IMR-90 (cell line): ENCODE results near the gene PRXL2B. TPM values are rescaled to one million over a fixed set of nuclear protein-coding genes. Genes with fewer than 3 reads are reported as not detected.

Experiments used
- ATAC-seq: fragments of 200-7000 bp; cut with Tn5 transposase; 2 replicates; pipeline ENCODE4 v1.9.1; 2020; ENCODE audit warnings: low read depth, mild to moderate bottlenecking, moderate library complexity
- BruUV-seq: library from RNA; stranded (reverse); fragments of 400-500 nt; replicated peaks from 2 replicates; lab custom pipeline; 2021; lab: Mats Ljungman, UMichigan
- CTCF ChIA-PET: fragments of 300-600 bp; formaldehyde crosslinking; extraction: SDS; loops from one replicate; lab custom pipeline; 2021; ENCODE audit warnings: antibody characterized with exemption; lab: Yijun Ruan, JAX
- POLR2A ChIA-PET: fragments of 300-600 bp; sonication (Branson Sonifier 250); formaldehyde crosslinking; loops from one replicate; lab custom pipeline; 2022; ENCODE audit warnings: antibody characterized with exemption; ENCODE audit not compliant: unreplicated experiment; lab: Charles Lee
- DNase-seq: peaks from one replicate; pipeline ENCODE4 v3.0.0; 2013
- H2AFZ ChIP-seq: replicated peaks from 2 replicates; pipeline ENCODE3; 2013; ENCODE audit warnings: low read length, mild to moderate bottlenecking; ENCODE audit not compliant: poor library complexity
- H2AK5ac ChIP-seq: 2 replicates; pipeline ENCODE4 v1.6.1; 2013; ENCODE audit warnings: low read depth, low read length, inconsistent platforms
- H2AK9ac ChIP-seq: replicated peaks from 2 replicates; pipeline ENCODE3; 2013; ENCODE audit warnings: mild to moderate bottlenecking, low read depth, low read length, moderate library complexity; ENCODE audit not compliant: poor library complexity
- H2BK120ac ChIP-seq: 2 replicates; pipeline ENCODE4 v1.6.1; 2013; ENCODE audit warnings: low read depth, low read length, inconsistent platforms
- H2BK15ac ChIP-seq: 3 replicates; pipeline ENCODE4 v1.6.1; 2013; ENCODE audit warnings: low read depth, low read length, inconsistent platforms
- H2BK20ac ChIP-seq: 2 replicates; pipeline ENCODE4 v1.6.1; 2013; ENCODE audit warnings: low read depth, mild to moderate bottlenecking, inconsistent platforms, low read length, moderate library complexity
- H2BK5ac ChIP-seq: 2 replicates; pipeline ENCODE4 v1.6.1; 2013; ENCODE audit warnings: mild to moderate bottlenecking, low read depth, low read length, inconsistent platforms; ENCODE audit not compliant: poor library complexity, severe bottlenecking
- H3K14ac ChIP-seq: replicated peaks from 2 replicates; pipeline ENCODE4 v1.6.1; 2013; ENCODE audit warnings: low read depth, low read length, inconsistent platforms
- H3K18ac ChIP-seq: 2 replicates; pipeline ENCODE4 v1.6.1; 2013; ENCODE audit warnings: low read depth, low read length, control low read depth
- H3K23ac ChIP-seq: 2 replicates; pipeline ENCODE4 v1.6.1; 2013; ENCODE audit warnings: low read depth, low read length, inconsistent platforms
- H3K27ac ChIP-seq: 2 replicates; pipeline ENCODE4 v1.5.1; 2013; ENCODE audit warnings: mild to moderate bottlenecking, control low read depth, low read length; ENCODE audit not compliant: insufficient read depth
- H3K27me3 ChIP-seq: 2 replicates; pipeline ENCODE4 v1.6.1; 2013; ENCODE audit warnings: low read length; ENCODE audit not compliant: control insufficient read depth, insufficient read depth
- H3K36me3 ChIP-seq: 2 replicates; pipeline ENCODE4 v1.6.1; 2013; ENCODE audit warnings: low read length, mixed read lengths; ENCODE audit not compliant: control insufficient read depth, insufficient read depth
- H3K4ac ChIP-seq: 2 replicates; pipeline ENCODE4 v1.6.1; 2013; ENCODE audit warnings: low read depth, low read length, inconsistent platforms
- H3K4me1 ChIP-seq: 2 replicates; pipeline ENCODE4 v1.6.1; 2013; ENCODE audit warnings: low read length, mixed read lengths; ENCODE audit not compliant: control insufficient read depth, insufficient read depth
- H3K4me2 ChIP-seq: 2 replicates; pipeline ENCODE4 v1.6.1; 2013; ENCODE audit warnings: low read depth, mild to moderate bottlenecking, control low read depth, low read length, moderate library complexity
- H3K4me3 ChIP-seq: 2 replicates; pipeline ENCODE4 v1.5.1; 2013; ENCODE audit warnings: low read depth, mild to moderate bottlenecking, control low read depth, low read length, moderate library complexity; ENCODE audit not compliant: insufficient read depth
- H3K56ac ChIP-seq: 2 replicates; pipeline ENCODE4 v1.6.1; 2013; ENCODE audit warnings: low read length, inconsistent platforms; ENCODE audit not compliant: insufficient read depth; ENCODE audit errors: extremely low read depth
- H3K79me1 ChIP-seq, 2 experiments: 2 replicates each; pipeline ENCODE4 v1.6.1; 2013; ENCODE audit warnings: low read length in 2 of 2, inconsistent platforms in 1 of 2, low read depth in 1 of 2
- H3K9ac ChIP-seq: 2 replicates; pipeline ENCODE4 v1.6.1; 2013; ENCODE audit warnings: low read depth, low read length, control low read depth
- H3K9me1 ChIP-seq: 2 replicates; pipeline ENCODE4 v1.6.1; 2013; ENCODE audit warnings: low read length, inconsistent platforms; ENCODE audit not compliant: insufficient read depth
- H3K9me3 ChIP-seq: 2 replicates; pipeline ENCODE4 v1.6.1; 2013; ENCODE audit warnings: low read length; ENCODE audit not compliant: control insufficient read depth, insufficient read depth
- H4K20me1 ChIP-seq: 2 replicates; pipeline ENCODE4 v1.6.1; 2013; ENCODE audit warnings: low read length, inconsistent platforms; ENCODE audit not compliant: insufficient read depth
- H4K5ac ChIP-seq: 2 replicates; pipeline ENCODE4 v1.6.1; 2013; ENCODE audit warnings: mild to moderate bottlenecking, low read depth, low read length, control low read depth
- H4K8ac ChIP-seq, 2 experiments: 2 replicates each; pipeline ENCODE4 v1.6.1; 2013; ENCODE audit warnings: low read depth in 2 of 2, low read length in 2 of 2, control low read depth in 1 of 2, inconsistent platforms in 1 of 2
- H4K91ac ChIP-seq: 2 replicates; pipeline ENCODE4 v1.6.1; 2013; ENCODE audit warnings: low read depth, low read length, inconsistent platforms; ENCODE audit not compliant: insufficient read depth
- CEBPB ChIP-seq: IDR thresholded peaks from 2 replicates; pipeline ENCODE4 v1.6.1; 2012; ENCODE audit warnings: low read depth, low read length, improper control_type of control experiment
- WGBS, 2 experiments: methylation state at CpG; one replicate each; pipeline versions ENCODE4 v1.1.5 to v1.1.7; 2013; ENCODE audit warnings: missing lambda C conversion rate in 2 of 2; ENCODE audit not compliant: insufficient read length in 1 of 2; ENCODE audit errors: extremely low coverage in 2 of 2; 5-methylcytosine and 5-hydroxymethylcytosine counted together
- dilution Hi-C: fragments of 300-500 bp; cut with HindIII; formaldehyde crosslinking; loops from one replicate; pipeline ENCODE4 v1.14.3; 2018; ENCODE audit warnings: low sequenced_read_pairs; ENCODE audit not compliant: unreplicated experiment
- in situ Hi-C: fragments of 300-500 bp; cut with MboI; formaldehyde crosslinking; loops from 3 replicates; pipeline ENCODE4 v1.14.3; 2019; ENCODE audit warnings: low sequenced_read_pairs, inconsistent platforms, mixed read lengths
- intact Hi-C: fragments of 100-400 bp; cut with micrococcal nuclease; formaldehyde crosslinking; loops from 2 replicates; pipeline ENCODE4 v1.10.0; 2022
- polyA plus RNA-seq, 3 experiments: library from polyadenylated mRNA; depleted of rRNA; stranded (reverse); fragments of >200 nt; gene quantifications; 2 replicates each; pipeline ENCODE4 v1.2.3, GENCODE V29; 2012; ENCODE audit warnings: low replicate concordance in 1 of 3
- total RNA-seq: library from RNA; depleted of rRNA; stranded (reverse); fragments of >200 nt; gene quantifications from 2 replicates; pipeline ENCODE4 v1.2.3, GENCODE V29; 2012
- TF ChIP-seq, protein P1 (sequence below): fragments of 150-350 bp; IDR thresholded peaks from 2 replicates; pipeline ENCODE4 v1.6.1; 2016; ENCODE audit warnings: low read depth, mild to moderate bottlenecking, low read length, moderate library complexity, borderline replicate concordance
- TF ChIP-seq, protein P2 (sequence below): fragments of 150-350 bp; IDR thresholded peaks from 2 replicates; pipeline ENCODE4 v1.6.1; 2017; ENCODE audit warnings: mild to moderate bottlenecking, antibody characterized with exemption, low read length, low read depth

Gene PRXL2B
- total and polyA plus RNA-seq, 2 of the 4 experiments (the other 2 are of a cell fraction): 10.9 to 22.3 TPM

DNA sequence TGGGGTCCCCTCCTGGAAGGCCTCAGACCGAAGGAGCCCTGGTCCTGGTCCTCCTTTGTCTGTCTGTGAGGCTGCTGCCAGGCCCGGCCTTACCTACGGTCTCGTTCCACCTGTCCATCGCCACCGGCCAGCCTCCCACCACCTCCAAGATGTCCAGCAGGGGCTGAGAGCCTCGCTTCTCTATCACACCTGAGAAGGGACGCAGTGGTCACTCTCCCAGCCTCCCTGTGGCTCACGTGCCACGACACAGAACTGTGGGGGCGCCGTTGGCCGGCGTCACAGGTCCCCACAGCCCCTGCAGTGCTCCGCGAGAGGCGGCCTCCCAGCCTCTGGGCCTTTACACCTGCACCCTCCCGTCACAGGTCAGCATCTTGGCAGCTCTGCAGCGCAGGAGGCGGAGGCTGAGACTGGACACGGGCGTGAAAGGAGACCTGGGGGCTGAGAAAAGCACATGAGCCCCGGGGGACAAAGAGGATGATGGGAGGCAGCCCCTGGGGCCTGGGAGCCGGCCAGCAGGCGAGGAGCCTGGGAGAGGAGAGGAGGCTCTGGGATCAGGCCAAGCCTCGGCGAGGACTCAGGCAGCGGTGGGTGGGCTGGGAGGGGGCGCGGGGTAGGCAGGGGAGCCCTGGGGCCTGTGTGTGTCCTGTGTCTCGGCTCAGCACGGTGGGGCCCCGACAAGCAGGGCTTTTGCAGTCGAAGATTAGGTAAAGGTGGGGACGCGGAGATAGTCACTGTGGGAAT is 20.5 kb downstream of the PRXL2B start:
- H4K20me1 ChIP-seq: no peaks in the 10 kb centered on the region
- no peak overlapping the region for H2AFZ ChIP-seq
- ChIA-PET CTCF (no interaction called here), POLR2A (no interaction called here)
- H2BK5ac ChIP-seq: no peak overlapping the region
- dilution Hi-C loops: no loop called here
- H3K18ac ChIP-seq: no peak overlapping the region
- H2BK120ac ChIP-seq: no peak overlapping the region
- TF ChIP-seq, protein P1, sequence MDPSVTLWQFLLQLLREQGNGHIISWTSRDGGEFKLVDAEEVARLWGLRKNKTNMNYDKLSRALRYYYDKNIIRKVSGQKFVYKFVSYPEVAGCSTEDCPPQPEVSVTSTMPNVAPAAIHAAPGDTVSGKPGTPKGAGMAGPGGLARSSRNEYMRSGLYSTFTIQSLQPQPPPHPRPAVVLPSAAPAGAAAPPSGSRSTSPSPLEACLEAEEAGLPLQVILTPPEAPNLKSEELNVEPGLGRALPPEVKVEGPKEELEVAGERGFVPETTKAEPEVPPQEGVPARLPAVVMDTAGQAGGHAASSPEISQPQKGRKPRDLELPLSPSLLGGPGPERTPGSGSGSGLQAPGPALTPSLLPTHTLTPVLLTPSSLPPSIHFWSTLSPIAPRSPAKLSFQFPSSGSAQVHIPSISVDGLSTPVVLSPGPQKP: no peak
- TF ChIP-seq CEBPB: no peak
- TF ChIP-seq, protein P2, sequence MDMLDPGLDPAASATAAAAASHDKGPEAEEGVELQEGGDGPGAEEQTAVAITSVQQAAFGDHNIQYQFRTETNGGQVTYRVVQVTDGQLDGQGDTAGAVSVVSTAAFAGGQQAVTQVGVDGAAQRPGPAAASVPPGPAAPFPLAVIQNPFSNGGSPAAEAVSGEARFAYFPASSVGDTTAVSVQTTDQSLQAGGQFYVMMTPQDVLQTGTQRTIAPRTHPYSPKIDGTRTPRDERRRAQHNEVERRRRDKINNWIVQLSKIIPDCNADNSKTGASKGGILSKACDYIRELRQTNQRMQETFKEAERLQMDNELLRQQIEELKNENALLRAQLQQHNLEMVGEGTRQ: no peak
- H3K4me3 ChIP-seq: no peak overlapping the region
- no peak overlapping the region for H3K14ac ChIP-seq
- no peak overlapping the region for H4K91ac ChIP-seq
- BruUV-seq: no TSS peak
- H3K79me1 ChIP-seq: no peaks in the 10 kb centered on the region
- H4K5ac ChIP-seq: no peak overlapping the region
- intact Hi-C loops: no loop called here
- no peaks in the 10 kb centered on the region; the same call in 1 of the 2 replicates for H3K27me3 ChIP-seq
- no peak overlapping the region for H2BK20ac ChIP-seq
- no peak overlapping the region for H3K27ac ChIP-seq
- ATAC-seq (no peak), DNase-seq (no peak)
- H3K4ac ChIP-seq: no peak overlapping the region
- no peaks in the 10 kb centered on the region for H3K9me1 ChIP-seq
- in situ Hi-C loops: no loop called here
- no peak overlapping the region for H4K8ac ChIP-seq
- no peak overlapping the region for H2BK15ac ChIP-seq
- H3K9ac ChIP-seq: no peak overlapping the region
- no peaks in the 10 kb centered on the region for H3K9me3 ChIP-seq
- 31% methylated on average over 10 of the region's 36 CpGs; no CpG with 5 or more reads in 1 of the 2 experiments for WGBS, 2 experiments
- H3K4me2 ChIP-seq: no peak overlapping the region
- H3K23ac ChIP-seq: no peak overlapping the region
- H3K36me3 ChIP-seq: no peaks in the 10 kb centered on the region
- H3K56ac ChIP-seq: no peak overlapping the region
- H2AK9ac ChIP-seq: no peak overlapping the region
- no peaks in the 10 kb centered on the region for H3K4me1 ChIP-seq
- H2AK5ac ChIP-seq: no peak overlapping the region
